ENCODE results near the gene OR10A4.

GRCh38 chr11:6833356-6833755 lies 43.1 kb upstream of the OR10A4 start:
- TF ChIP-seq, protein P1, sequence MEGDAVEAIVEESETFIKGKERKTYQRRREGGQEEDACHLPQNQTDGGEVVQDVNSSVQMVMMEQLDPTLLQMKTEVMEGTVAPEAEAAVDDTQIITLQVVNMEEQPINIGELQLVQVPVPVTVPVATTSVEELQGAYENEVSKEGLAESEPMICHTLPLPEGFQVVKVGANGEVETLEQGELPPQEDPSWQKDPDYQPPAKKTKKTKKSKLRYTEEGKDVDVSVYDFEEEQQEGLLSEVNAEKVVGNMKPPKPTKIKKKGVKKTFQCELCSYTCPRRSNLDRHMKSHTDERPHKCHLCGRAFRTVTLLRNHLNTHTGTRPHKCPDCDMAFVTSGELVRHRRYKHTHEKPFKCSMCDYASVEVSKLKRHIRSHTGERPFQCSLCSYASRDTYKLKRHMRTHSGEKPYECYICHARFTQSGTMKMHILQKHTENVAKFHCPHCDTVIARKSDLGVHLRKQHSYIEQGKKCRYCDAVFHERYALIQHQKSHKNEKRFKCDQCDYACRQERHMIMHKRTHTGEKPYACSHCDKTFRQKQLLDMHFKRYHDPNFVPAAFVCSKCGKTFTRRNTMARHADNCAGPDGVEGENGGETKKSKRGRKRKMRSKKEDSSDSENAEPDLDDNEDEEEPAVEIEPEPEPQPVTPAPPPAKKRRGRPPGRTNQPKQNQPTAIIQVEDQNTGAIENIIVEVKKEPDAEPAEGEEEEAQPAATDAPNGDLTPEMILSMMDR (IDR thresholded peaks at IDR 0.05) = no peak
- TF ChIP-seq EP300 (IDR thresholded peaks at IDR 0.05) = no peak

Measured in tibial nerve (tissue), 4 donors.